Measurements from ENCODE around the gene KCNAB3. TPM values are rescaled to one million over a fixed set of nuclear protein-coding genes. Genes with fewer than 3 reads are reported as not detected.

Gene KCNAB3
- polyA plus RNA-seq, 1 donor from 2014 or later: 5.6 TPM

DNA sequence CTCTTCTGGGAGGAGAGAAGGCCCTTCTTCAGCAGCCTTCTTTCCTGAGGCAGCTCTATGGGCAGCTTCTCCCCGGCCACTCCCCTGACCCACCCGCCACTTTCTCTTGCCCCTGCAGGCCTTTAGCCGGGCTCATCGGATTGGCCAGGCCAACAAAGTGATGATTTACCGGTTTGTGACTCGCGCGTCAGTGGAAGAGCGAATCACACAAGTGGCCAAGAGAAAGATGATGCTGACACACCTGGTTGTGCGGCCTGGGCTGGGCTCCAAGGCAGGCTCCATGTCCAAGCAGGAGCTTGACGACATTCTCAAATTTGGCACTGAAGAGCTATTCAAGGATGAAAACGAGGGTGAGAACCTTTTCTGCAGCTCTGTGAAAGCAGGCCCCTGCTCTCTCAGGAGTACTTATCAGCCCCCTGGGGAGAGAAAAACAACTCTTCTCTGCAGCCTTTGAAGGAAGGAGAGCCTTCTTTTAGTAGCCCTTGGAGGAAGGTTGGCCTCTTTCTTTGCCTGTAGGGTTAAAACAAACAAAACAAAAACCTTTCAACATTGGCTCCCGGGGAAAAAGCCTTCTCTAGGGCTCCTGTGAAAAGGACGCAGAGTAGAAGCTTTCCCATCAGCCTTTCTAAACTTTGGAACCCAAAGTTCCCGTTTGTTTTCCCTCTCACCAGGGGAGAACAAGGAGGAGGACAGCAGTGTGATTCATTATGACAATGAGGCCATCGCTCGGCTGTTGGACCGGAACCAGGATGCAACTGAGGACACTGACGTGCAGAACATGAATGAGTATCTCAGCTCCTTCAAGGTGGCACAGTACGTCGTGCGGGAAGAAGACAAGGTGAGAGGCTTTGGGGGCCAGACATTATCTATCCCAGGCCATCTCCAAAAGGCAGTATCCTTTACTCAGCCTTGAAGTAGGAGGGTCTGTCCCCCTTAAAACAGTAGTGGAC, 26.2 kb downstream of the KCNAB3 start:
- Histone ChIP-seq H3K9me3 (ENCODE audit: low read length) (no peaks in the 10 kb centered on the region), H3K4me3 (ENCODE audit: low read length) (no peak overlapping the region), H3K27ac (ENCODE audit: low read length) (no peak overlapping the region), H4K20me1 (ENCODE audit: insufficient read depth) (peaks cover 4% of the 10 kb centered on the region), H3K9me2 (ENCODE audit: insufficient read depth, low read length) (no peaks in the 10 kb centered on the region), H3K27me3 (ENCODE audit: insufficient read depth, low read depth, low read length) (no peaks in the 10 kb centered on the region), H3K79me2 (replicated peaks; ENCODE audit: insufficient read depth, low read length) (no peaks in the 10 kb centered on the region), H3K4me2 (ENCODE audit: low read length) (no peak overlapping the region), H3F3A (ENCODE audit: insufficient read depth, low read length, poor library complexity, severe bottlenecking) (no peaks in the 10 kb centered on the region), H2AFZ (ENCODE audit: low read depth, low read length) (no peak overlapping the region), H3K36me3 (ENCODE audit: insufficient read depth, low read length) (peaks cover 21% of the 10 kb centered on the region), H3K9ac (ENCODE audit: low read length) (no peak overlapping the region)
- TF ChIP-seq, protein P1, sequence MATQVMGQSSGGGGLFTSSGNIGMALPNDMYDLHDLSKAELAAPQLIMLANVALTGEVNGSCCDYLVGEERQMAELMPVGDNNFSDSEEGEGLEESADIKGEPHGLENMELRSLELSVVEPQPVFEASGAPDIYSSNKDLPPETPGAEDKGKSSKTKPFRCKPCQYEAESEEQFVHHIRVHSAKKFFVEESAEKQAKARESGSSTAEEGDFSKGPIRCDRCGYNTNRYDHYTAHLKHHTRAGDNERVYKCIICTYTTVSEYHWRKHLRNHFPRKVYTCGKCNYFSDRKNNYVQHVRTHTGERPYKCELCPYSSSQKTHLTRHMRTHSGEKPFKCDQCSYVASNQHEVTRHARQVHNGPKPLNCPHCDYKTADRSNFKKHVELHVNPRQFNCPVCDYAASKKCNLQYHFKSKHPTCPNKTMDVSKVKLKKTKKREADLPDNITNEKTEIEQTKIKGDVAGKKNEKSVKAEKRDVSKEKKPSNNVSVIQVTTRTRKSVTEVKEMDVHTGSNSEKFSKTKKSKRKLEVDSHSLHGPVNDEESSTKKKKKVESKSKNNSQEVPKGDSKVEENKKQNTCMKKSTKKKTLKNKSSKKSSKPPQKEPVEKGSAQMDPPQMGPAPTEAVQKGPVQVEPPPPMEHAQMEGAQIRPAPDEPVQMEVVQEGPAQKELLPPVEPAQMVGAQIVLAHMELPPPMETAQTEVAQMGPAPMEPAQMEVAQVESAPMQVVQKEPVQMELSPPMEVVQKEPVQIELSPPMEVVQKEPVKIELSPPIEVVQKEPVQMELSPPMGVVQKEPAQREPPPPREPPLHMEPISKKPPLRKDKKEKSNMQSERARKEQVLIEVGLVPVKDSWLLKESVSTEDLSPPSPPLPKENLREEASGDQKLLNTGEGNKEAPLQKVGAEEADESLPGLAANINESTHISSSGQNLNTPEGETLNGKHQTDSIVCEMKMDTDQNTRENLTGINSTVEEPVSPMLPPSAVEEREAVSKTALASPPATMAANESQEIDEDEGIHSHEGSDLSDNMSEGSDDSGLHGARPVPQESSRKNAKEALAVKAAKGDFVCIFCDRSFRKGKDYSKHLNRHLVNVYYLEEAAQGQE (IDR thresholded peaks at IDR 0.05; ENCODE audit: borderline replicate concordance): no peak
- TF ChIP-seq EZH2 (IDR thresholded peaks at IDR 0.05; ENCODE audit: borderline replicate concordance, insufficient read depth, low read length, poor library complexity, severe bottlenecking) (no peak), POLR2AphosphoS5 (IDR thresholded peaks at IDR 0.05) (no peak), EP300 (conservative IDR thresholded peaks at IDR 0.05; ENCODE audit: poor library complexity, severe bottlenecking) (no peak), RAD21 (conservative IDR thresholded peaks at IDR 0.05) (no peak), SMC3 (conservative IDR thresholded peaks at IDR 0.05; ENCODE audit: poor library complexity) (no peak), MXI1 (conservative IDR thresholded peaks at IDR 0.05; ENCODE audit: poor library complexity, severe bottlenecking) (no peak), TAF1 (IDR thresholded peaks at IDR 0.05; ENCODE audit: low read depth) (no peak)
- TF ChIP-seq, protein P2, sequence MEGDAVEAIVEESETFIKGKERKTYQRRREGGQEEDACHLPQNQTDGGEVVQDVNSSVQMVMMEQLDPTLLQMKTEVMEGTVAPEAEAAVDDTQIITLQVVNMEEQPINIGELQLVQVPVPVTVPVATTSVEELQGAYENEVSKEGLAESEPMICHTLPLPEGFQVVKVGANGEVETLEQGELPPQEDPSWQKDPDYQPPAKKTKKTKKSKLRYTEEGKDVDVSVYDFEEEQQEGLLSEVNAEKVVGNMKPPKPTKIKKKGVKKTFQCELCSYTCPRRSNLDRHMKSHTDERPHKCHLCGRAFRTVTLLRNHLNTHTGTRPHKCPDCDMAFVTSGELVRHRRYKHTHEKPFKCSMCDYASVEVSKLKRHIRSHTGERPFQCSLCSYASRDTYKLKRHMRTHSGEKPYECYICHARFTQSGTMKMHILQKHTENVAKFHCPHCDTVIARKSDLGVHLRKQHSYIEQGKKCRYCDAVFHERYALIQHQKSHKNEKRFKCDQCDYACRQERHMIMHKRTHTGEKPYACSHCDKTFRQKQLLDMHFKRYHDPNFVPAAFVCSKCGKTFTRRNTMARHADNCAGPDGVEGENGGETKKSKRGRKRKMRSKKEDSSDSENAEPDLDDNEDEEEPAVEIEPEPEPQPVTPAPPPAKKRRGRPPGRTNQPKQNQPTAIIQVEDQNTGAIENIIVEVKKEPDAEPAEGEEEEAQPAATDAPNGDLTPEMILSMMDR (IDR thresholded peaks at IDR 0.05; ENCODE audit: poor library complexity, severe bottlenecking): no peak

DNA sequence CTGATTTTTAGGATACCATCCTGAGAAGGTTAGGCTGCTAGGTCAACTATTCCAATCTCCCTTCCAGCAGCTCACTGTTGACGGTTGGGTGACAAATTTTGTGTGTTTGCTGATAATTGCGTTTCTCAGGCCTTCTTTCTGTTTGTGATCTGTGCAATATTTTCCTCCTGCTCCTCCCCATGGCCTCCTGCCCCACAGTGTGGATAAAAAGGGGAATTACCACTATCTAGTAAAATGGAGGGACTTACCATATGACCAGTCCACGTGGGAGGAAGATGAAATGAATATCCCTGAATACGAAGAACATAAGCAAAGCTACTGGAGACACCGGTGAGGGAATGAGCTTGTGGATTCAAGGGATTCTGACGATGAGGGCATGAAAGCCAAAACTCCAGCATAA, 31.9 kb downstream of the KCNAB3 start:
- no peaks in the 10 kb centered on the region for H3K27me3 ChIP-seq (ENCODE audit: insufficient read depth, low read depth, low read length)
- no peaks in the 10 kb centered on the region for H3K9me2 ChIP-seq (ENCODE audit: insufficient read depth, low read length)
- no peaks in the 10 kb centered on the region for H3F3A ChIP-seq (ENCODE audit: insufficient read depth, low read length, poor library complexity, severe bottlenecking)
- no peak overlapping the region for H3K4me3 ChIP-seq (ENCODE audit: low read length)
- TF ChIP-seq TAF1 (IDR thresholded peaks at IDR 0.05; ENCODE audit: low read depth) (no peak), SMC3 (conservative IDR thresholded peaks at IDR 0.05; ENCODE audit: poor library complexity) (peak; percentile 59), EP300 (conservative IDR thresholded peaks at IDR 0.05; ENCODE audit: poor library complexity, severe bottlenecking) (no peak), POLR2AphosphoS5 (IDR thresholded peaks at IDR 0.05) (no peak), EZH2 (IDR thresholded peaks at IDR 0.05; ENCODE audit: borderline replicate concordance, insufficient read depth, low read length, poor library complexity, severe bottlenecking) (no peak), MXI1 (conservative IDR thresholded peaks at IDR 0.05; ENCODE audit: poor library complexity, severe bottlenecking) (no peak), RAD21 (conservative IDR thresholded peaks at IDR 0.05) (peak; percentile 51)
- TF ChIP-seq, protein P1 (IDR thresholded peaks at IDR 0.05; ENCODE audit: borderline replicate concordance): no peak
- TF ChIP-seq, protein P2 (IDR thresholded peaks at IDR 0.05; ENCODE audit: poor library complexity, severe bottlenecking): peak; percentile 39
- no peak overlapping the region for H3K9ac ChIP-seq (ENCODE audit: low read length)
- H3K4me2 ChIP-seq (ENCODE audit: low read length): no peak overlapping the region
- H2AFZ ChIP-seq (ENCODE audit: low read depth, low read length): no peak overlapping the region
- no peak overlapping the region for H3K27ac ChIP-seq (ENCODE audit: low read length)
- H3K36me3 ChIP-seq (ENCODE audit: insufficient read depth, low read length): peaks cover 18% of the 10 kb centered on the region
- no peaks in the 10 kb centered on the region for H3K9me3 ChIP-seq (ENCODE audit: low read length)
- H3K79me2 ChIP-seq (replicated peaks; ENCODE audit: insufficient read depth, low read length): peaks cover 4% of the 10 kb centered on the region
- H4K20me1 ChIP-seq (ENCODE audit: insufficient read depth): no peaks in the 10 kb centered on the region
